GM12878 (cell line): ENCODE results near the gene CHCHD3. TPM values are rescaled to one million over a fixed set of nuclear protein-coding genes. Genes with fewer than 3 reads are reported as not detected.

Experiments used
- ATAC-seq: fragments of 200-7000 bp; cut with Tn5 transposase; 3 replicates; pipeline ENCODE4 v1.9.1; 2020; ENCODE audit warnings: mild to moderate bottlenecking, moderate library complexity
- BruUV-seq: library from RNA; stranded (reverse); fragments of 400-500 nt; replicated peaks from 2 replicates; lab custom pipeline; 2021; lab: Mats Ljungman, UMichigan
- CTCF ChIA-PET: fragments of 300-600 bp; sonication (Branson Sonifier 250); formaldehyde crosslinking; extraction: SDS; loops from one replicate; lab custom pipeline; 2021; ENCODE audit warnings: inconsistent platforms; lab: Yijun Ruan, JAX
- POLR2A ChIA-PET: fragments of 350-600 bp; formaldehyde crosslinking; extraction: SDS; loops from one replicate; lab custom pipeline; 2021; ENCODE audit warnings: inconsistent platforms; lab: Charles Lee
- RAD21 ChIA-PET: fragments of 300-600 bp; sonication (Branson Sonifier 250); formaldehyde crosslinking; loops from one replicate; lab custom pipeline; 2023; ENCODE audit warnings: antibody characterized with exemption; ENCODE audit not compliant: unreplicated experiment; lab: Charles Lee
- SMC1A ChIA-PET: fragments of 300-600 bp; sonication (Branson Sonifier 250); formaldehyde crosslinking; loops from one replicate; lab custom pipeline; 2023; ENCODE audit not compliant: unreplicated experiment, uncharacterized antibody; lab: Charles Lee
- DNase-seq: peaks from one replicate; pipeline ENCODE4 v3.0.0-alpha.2; 2011; ENCODE audit warnings: low read depth, low spot score
- FAIRE-seq: peaks from 3 replicates; lab custom pipeline; 2011; peaks lifted over from hg19 to GRCh38; lab: Jason Lieb, UNC
- H2AFZ ChIP-seq: 2 replicates; pipeline ENCODE4 v1.6.0; 2011; ENCODE audit warnings: low read depth, low read length, control low read depth; ENCODE audit not compliant: control insufficient read depth
- H3K27ac ChIP-seq: 2 replicates; pipeline ENCODE4 v1.5.1; 2011; ENCODE audit warnings: control low read depth; ENCODE audit not compliant: control insufficient read depth, insufficient read depth
- H3K27me3 ChIP-seq, 2 experiments: replicated peaks in 1 of 2; 2 replicates each; pipeline versions ENCODE4 v1.6.0 to v1.6.1; 2011; ENCODE audit warnings: low read length in 1 of 2; ENCODE audit not compliant: control insufficient read depth in 2 of 2, insufficient read depth in 2 of 2
- H3K36me3 ChIP-seq, 2 experiments: 2 replicates each; pipeline ENCODE4 v1.5.1; 2011; ENCODE audit warnings: low read length in 1 of 2; ENCODE audit not compliant: control insufficient read depth in 2 of 2, insufficient read depth in 2 of 2
- H3K4me1 ChIP-seq: 2 replicates; pipeline ENCODE4 v1.6.1; 2011; ENCODE audit warnings: mild to moderate bottlenecking, low read length, moderate library complexity, mixed read lengths; ENCODE audit not compliant: control insufficient read depth, insufficient read depth
- H3K4me2 ChIP-seq: 2 replicates; pipeline ENCODE4 v1.6.0; 2011; ENCODE audit warnings: control low read depth; ENCODE audit not compliant: control insufficient read depth, insufficient read depth
- H3K4me3 ChIP-seq: fragments of 200-600 bp; sonication (generic); 2 replicates; pipeline ENCODE4 v1.5.1; 2016
- H3K79me2 ChIP-seq: 2 replicates; pipeline ENCODE4 v1.6.0; 2011; ENCODE audit warnings: low read length; ENCODE audit not compliant: control insufficient read depth, insufficient read depth
- H3K9ac ChIP-seq: 2 replicates; pipeline ENCODE4 v1.8.0; 2011; ENCODE audit warnings: low read length, control low read depth, mixed read lengths; ENCODE audit not compliant: control insufficient read depth, insufficient read depth
- H3K9me3 ChIP-seq: replicated peaks from 3 replicates; pipeline ENCODE4 v1.5.1; 2011; ENCODE audit warnings: mild to moderate bottlenecking, low read length; ENCODE audit not compliant: control insufficient read depth, insufficient read depth
- H4K20me1 ChIP-seq: 2 replicates; pipeline ENCODE4 v1.6.0; 2011; ENCODE audit not compliant: control insufficient read depth, insufficient read depth
- ATF7 ChIP-seq: fragments of 450-650 bp; IDR thresholded peaks from 2 replicates; pipeline ENCODE4 v1.6.1; 2016; ENCODE audit warnings: low read depth, mild to moderate bottlenecking
- EED ChIP-seq: sonication (generic); IDR thresholded peaks from 2 replicates; pipeline ENCODE4 v1.6.1; 2016; ENCODE audit warnings: antibody characterized with exemption, low read depth
- HDAC2 ChIP-seq: fragments of 200-600 bp; sonication (generic); IDR thresholded peaks from 2 replicates; pipeline ENCODE4 v1.6.1; 2017
- HDAC6 ChIP-seq: fragments of 200-600 bp; sonication (generic); IDR thresholded peaks from one replicate; pipeline ENCODE4 v1.8.0; 2017; ENCODE audit warnings: antibody characterized with exemption; ENCODE audit not compliant: unreplicated experiment
- IKZF1 ChIP-seq: fragments of 450-650 bp; conservative IDR thresholded peaks from 2 replicates; pipeline ENCODE4 v1.6.1; 2017; ENCODE audit warnings: antibody characterized with exemption, mild to moderate bottlenecking
- RAD21 ChIP-seq: IDR thresholded peaks from 2 replicates; pipeline ENCODE4 v1.6.1; 2011; ENCODE audit warnings: mild to moderate bottlenecking, low read depth, low read length, moderate library complexity; ENCODE audit not compliant: insufficient read depth
- SPI1 ChIP-seq: IDR thresholded peaks from 2 replicates; pipeline ENCODE4 v1.6.1; 2011; ENCODE audit warnings: low read depth, mild to moderate bottlenecking, low read length, moderate library complexity, borderline replicate concordance; ENCODE audit not compliant: insufficient read depth
- TARDBP ChIP-seq: IDR thresholded peaks from 2 replicates; pipeline ENCODE4 v1.6.1; 2016; ENCODE audit warnings: borderline replicate concordance
- WGBS: methylation state at CpG from one replicate; pipeline ENCODE4 v1.1.6; 2016; ENCODE audit warnings: low lambda C conversion rate; ENCODE audit not compliant: insufficient replicate concordance, insufficient coverage; ENCODE audit errors: missing lambda C conversion rate; 5-methylcytosine and 5-hydroxymethylcytosine counted together
- in situ Hi-C: fragments of 300-500 bp; cut with MboI; formaldehyde crosslinking; loops from 9 replicates; pipeline ENCODE4 v1.14.3; 2018; ENCODE audit warnings: mixed read lengths
- intact Hi-C: fragments of 100-400 bp; cut with micrococcal nuclease; formaldehyde crosslinking; loops from one replicate; pipeline ENCODE4 v1.14.2; 2022; ENCODE audit not compliant: unreplicated experiment
- polyA plus RNA-seq, 11 experiments: library from polyadenylated mRNA; depleted of rRNA in 4 of 11; unstranded in 6 of 11; stranded (reverse) in 5 of 11; fragments of >200 nt; fragmentation: Nextera tagmentation in 4 of 11; fragmentation: Illumina TruSeq in 1 of 11; extraction: Ambion mirVana in 4 of 11; extraction: Trizol in 1 of 11; gene quantifications; 1 replicate in 1 of 11; 2 replicates in 10 of 11; pipeline versions ENCODE4 v1.2.1 to v1.2.3, GENCODE V29; 2011 to 2016; ENCODE audit warnings: inconsistent platforms in 2 of 11, missing spikeins in 2 of 11, low read depth in 1 of 11
- total RNA-seq, 4 experiments: library from RNA; depleted of rRNA in 3 of 4; stranded (reverse); fragments of >200 nt in 3 of 4; fragmentation: Illumina TruSeq in 1 of 4; extraction: Trizol in 1 of 4; gene quantifications; 2 replicates each; pipeline versions ENCODE4 v1.2.1 to v1.2.3, GENCODE V29; 2013 to 2021
- TF ChIP-seq, protein P1 (sequence below): fragments of 450-650 bp; IDR thresholded peaks from 2 replicates; pipeline ENCODE4 v1.6.1; 2018; ENCODE audit warnings: borderline replicate concordance, mild to moderate bottlenecking; ENCODE audit not compliant: partially characterized antibody
- TF ChIP-seq, protein P2 (sequence below): fragments of 450-650 bp; IDR thresholded peaks from 2 replicates; pipeline ENCODE4 v1.6.1; 2016; ENCODE audit warnings: mild to moderate bottlenecking
- TF ChIP-seq, protein P3 (sequence below): fragments of 450-650 bp; formaldehyde crosslinking; IDR thresholded peaks from 2 replicates; pipeline ENCODE4 v1.4.0; 2020; ENCODE audit warnings: mild to moderate bottlenecking, moderate library complexity
- TF ChIP-seq, protein P4 (sequence below): fragments of 450-650 bp; conservative IDR thresholded peaks from 2 replicates; pipeline ENCODE4 v1.6.1; 2017; ENCODE audit warnings: mild to moderate bottlenecking, moderate library complexity
- TF ChIP-seq, protein P5 (sequence below): IDR thresholded peaks from 2 replicates; pipeline ENCODE4 v1.6.1; 2011; ENCODE audit warnings: borderline replicate concordance, low read depth, mild to moderate bottlenecking, moderate library complexity, mixed read lengths, low read length; ENCODE audit not compliant: insufficient read depth; ENCODE audit errors: extremely low read length

The CHCHD3 gene
- total and polyA plus RNA-seq, 10 of the 15 experiments (the other 5 are each of a cell fraction or from before 2014, with no cell fraction given): 38.3 to 178 (median 96.2) TPM

DNA sequence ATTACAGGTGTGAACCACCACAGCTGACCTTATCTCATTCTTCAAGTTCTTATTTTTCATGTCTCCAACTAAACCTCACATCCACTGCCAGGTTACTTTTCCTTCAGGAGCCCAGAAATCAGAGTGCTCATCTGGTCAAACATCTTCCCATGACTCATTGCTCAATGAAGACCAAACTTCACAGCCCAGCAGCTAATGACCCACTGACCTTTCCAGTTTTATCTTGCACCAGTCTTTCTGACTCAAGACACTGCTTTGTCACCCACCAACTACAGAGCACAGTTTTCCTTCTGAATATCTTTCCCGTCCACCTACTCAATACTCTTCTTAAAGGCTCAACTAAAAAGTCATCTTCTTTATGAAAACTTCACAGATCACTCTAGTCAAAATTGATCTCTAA is 245.1 kb downstream of the CHCHD3 start:
- H3K79me2 ChIP-seq: no peaks in the 10 kb centered on the region
- H3K4me3 ChIP-seq: no peak overlapping the region
- no TSS peak for BruUV-seq
- peaks cover 0 to 4% of the 10 kb centered on the region in 2 experiments; a peak in 2 of 4 replicates for H3K36me3 ChIP-seq
- intact Hi-C loops: no loop called here
- H3K4me1 ChIP-seq: no peaks in the 10 kb centered on the region
- H3K9me3 ChIP-seq: no peaks in the 10 kb centered on the region
- H3K9ac ChIP-seq: no peak overlapping the region
- ChIA-PET POLR2A (no interaction called here), CTCF (no interaction called here), RAD21 (no interaction called here), SMC1A (interaction anchor here (0.7 to 1.2 kb wide), 2 partner anchors 42 to 86 kb away, joined by 3 read pairs; no protein-coding TSS in a partner anchor)
- WGBS: 94% methylated on average over 1 of the region's 1 CpG
- no peaks in the 10 kb centered on the region for H3K27me3 ChIP-seq
- in situ Hi-C loops: no loop called here
- no peak overlapping the region for H3K4me2 ChIP-seq
- no peak overlapping the region for H2AFZ ChIP-seq
- no peaks in the 10 kb centered on the region for H4K20me1 ChIP-seq
- no peak for DNase-seq
- ATAC-seq: no peak
- no peak overlapping the region for H3K27ac ChIP-seq
- no peak for FAIRE-seq
- TF ChIP-seq, protein P1, sequence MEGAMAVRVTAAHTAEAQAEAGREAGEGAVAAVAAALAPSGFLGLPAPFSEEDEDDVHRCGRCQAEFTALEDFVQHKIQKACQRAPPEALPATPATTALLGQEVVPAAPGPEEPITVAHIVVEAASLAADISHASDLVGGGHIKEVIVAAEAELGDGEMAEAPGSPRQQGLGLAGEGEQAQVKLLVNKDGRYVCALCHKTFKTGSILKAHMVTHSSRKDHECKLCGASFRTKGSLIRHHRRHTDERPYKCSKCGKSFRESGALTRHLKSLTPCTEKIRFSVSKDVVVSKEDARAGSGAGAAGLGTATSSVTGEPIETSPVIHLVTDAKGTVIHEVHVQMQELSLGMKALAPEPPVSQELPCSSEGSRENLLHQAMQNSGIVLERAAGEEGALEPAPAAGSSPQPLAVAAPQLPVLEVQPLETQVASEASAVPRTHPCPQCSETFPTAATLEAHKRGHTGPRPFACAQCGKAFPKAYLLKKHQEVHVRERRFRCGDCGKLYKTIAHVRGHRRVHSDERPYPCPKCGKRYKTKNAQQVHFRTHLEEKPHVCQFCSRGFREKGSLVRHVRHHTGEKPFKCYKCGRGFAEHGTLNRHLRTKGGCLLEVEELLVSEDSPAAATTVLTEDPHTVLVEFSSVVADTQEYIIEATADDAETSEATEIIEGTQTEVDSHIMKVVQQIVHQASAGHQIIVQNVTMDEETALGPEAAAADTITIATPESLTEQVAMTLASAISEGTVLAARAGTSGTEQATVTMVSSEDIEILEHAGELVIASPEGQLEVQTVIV: no peak
- TF ChIP-seq RAD21 (no peak), HDAC6 (no peak), ATF7 (no peak), EED (no peak), TARDBP (no peak), HDAC2 (no peak), IKZF1 (no peak), SPI1 (no peak)
- TF ChIP-seq, protein P2, sequence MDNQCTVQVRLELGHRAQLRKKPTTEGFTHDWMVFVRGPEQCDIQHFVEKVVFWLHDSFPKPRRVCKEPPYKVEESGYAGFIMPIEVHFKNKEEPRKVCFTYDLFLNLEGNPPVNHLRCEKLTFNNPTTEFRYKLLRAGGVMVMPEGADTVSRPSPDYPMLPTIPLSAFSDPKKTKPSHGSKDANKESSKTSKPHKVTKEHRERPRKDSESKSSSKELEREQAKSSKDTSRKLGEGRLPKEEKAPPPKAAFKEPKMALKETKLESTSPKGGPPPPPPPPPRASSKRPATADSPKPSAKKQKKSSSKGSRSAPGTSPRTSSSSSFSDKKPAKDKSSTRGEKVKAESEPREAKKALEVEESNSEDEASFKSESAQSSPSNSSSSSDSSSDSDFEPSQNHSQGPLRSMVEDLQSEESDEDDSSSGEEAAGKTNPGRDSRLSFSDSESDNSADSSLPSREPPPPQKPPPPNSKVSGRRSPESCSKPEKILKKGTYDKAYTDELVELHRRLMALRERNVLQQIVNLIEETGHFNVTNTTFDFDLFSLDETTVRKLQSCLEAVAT: no peak
- TF ChIP-seq, protein P3, sequence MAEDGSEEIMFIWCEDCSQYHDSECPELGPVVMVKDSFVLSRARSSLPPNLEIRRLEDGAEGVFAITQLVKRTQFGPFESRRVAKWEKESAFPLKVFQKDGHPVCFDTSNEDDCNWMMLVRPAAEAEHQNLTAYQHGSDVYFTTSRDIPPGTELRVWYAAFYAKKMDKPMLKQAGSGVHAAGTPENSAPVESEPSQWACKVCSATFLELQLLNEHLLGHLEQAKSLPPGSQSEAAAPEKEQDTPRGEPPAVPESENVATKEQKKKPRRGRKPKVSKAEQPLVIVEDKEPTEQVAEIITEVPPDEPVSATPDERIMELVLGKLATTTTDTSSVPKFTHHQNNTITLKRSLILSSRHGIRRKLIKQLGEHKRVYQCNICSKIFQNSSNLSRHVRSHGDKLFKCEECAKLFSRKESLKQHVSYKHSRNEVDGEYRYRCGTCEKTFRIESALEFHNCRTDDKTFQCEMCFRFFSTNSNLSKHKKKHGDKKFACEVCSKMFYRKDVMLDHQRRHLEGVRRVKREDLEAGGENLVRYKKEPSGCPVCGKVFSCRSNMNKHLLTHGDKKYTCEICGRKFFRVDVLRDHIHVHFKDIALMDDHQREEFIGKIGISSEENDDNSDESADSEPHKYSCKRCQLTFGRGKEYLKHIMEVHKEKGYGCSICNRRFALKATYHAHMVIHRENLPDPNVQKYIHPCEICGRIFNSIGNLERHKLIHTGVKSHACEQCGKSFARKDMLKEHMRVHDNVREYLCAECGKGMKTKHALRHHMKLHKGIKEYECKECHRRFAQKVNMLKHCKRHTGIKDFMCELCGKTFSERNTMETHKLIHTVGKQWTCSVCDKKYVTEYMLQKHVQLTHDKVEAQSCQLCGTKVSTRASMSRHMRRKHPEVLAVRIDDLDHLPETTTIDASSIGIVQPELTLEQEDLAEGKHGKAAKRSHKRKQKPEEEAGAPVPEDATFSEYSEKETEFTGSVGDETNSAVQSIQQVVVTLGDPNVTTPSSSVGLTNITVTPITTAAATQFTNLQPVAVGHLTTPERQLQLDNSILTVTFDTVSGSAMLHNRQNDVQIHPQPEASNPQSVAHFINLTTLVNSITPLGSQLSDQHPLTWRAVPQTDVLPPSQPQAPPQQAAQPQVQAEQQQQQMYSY: no peak
- TF ChIP-seq, protein P4, sequence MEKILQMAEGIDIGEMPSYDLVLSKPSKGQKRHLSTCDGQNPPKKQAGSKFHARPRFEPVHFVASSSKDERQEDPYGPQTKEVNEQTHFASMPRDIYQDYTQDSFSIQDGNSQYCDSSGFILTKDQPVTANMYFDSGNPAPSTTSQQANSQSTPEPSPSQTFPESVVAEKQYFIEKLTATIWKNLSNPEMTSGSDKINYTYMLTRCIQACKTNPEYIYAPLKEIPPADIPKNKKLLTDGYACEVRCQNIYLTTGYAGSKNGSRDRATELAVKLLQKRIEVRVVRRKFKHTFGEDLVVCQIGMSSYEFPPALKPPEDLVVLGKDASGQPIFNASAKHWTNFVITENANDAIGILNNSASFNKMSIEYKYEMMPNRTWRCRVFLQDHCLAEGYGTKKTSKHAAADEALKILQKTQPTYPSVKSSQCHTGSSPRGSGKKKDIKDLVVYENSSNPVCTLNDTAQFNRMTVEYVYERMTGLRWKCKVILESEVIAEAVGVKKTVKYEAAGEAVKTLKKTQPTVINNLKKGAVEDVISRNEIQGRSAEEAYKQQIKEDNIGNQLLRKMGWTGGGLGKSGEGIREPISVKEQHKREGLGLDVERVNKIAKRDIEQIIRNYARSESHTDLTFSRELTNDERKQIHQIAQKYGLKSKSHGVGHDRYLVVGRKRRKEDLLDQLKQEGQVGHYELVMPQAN: no peak
- TF ChIP-seq, protein P5, sequence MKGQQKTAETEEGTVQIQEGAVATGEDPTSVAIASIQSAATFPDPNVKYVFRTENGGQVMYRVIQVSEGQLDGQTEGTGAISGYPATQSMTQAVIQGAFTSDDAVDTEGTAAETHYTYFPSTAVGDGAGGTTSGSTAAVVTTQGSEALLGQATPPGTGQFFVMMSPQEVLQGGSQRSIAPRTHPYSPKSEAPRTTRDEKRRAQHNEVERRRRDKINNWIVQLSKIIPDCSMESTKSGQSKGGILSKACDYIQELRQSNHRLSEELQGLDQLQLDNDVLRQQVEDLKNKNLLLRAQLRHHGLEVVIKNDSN: no peak
